ENCODE data around the gene DCC. TPM values are rescaled to one million over a fixed set of nuclear protein-coding genes. Genes with fewer than 3 reads are reported as not detected.

DCC gene
- polyA plus RNA-seq, 1 donor (not counting 4 experiments of a cell fraction or from before 2014, with no cell fraction given), result not detected

GRCh38 chr18:52462853-52463252 is 122.9 kb downstream of the DCC start:
- no peak overlapping the region for H2AFZ ChIP-seq (ENCODE audit: control insufficient read depth, low read length)
- no peak for FAIRE-seq
- H3K9me3 ChIP-seq (ENCODE audit: control insufficient read depth, low read depth, low read length), result peaks cover 2% of the 10 kb centered on the region
- no peak overlapping the region for H3K4me2 ChIP-seq (ENCODE audit: control insufficient read depth, extremely low read depth, insufficient read depth, low read depth, low read length)
- dilution Hi-C loops (cut with MboI; ENCODE audit: extremely low pct_ligation_motif_present, low sequenced_read_pairs), result no loop called here
- H3K4me1 ChIP-seq (ENCODE audit: control insufficient read depth, extremely low read depth, insufficient read depth, low read length), result no peaks in the 10 kb centered on the region
- H4K20me1 ChIP-seq (ENCODE audit: control insufficient read depth, extremely low read depth, insufficient read depth, low read length), result no peaks in the 10 kb centered on the region
- no peak overlapping the region for H3K27ac ChIP-seq (ENCODE audit: control insufficient read depth, insufficient read depth, low read length)
- no peak overlapping the region for H3K9ac ChIP-seq (ENCODE audit: control insufficient read depth, extremely low read depth, insufficient read depth, low read length)
- H3K36me3 ChIP-seq (ENCODE audit: control insufficient read depth in 2 of 2, extremely low read depth in 1 of 2, insufficient read depth in 2 of 2, low read length in 2 of 2), result no peaks in the 10 kb centered on the region
- no peak for DNase-seq (ENCODE audit: low read depth, low spot score)
- no peaks in the 10 kb centered on the region for H3K79me2 ChIP-seq (ENCODE audit: control insufficient read depth, insufficient read depth, low read length)
- no peaks in the 10 kb centered on the region for H3K9me1 ChIP-seq (ENCODE audit: control insufficient read depth, extremely low read depth, insufficient read depth, low read length)
- no peak overlapping the region for H3K4me3 ChIP-seq (ENCODE audit: control insufficient read depth in 2 of 3, extremely low read depth in 1 of 3, insufficient read depth in 2 of 3, low read depth in 1 of 3, low read length in 3 of 3)
- H3K27me3 ChIP-seq (ENCODE audit: control insufficient read depth, extremely low read depth, insufficient read depth, low read length), result no peaks in the 10 kb centered on the region
- no peak for TF ChIP-seq CTCF (optimal IDR thresholded peaks at IDR 0.05 in 1 of 3, IDR thresholded peaks at IDR 0.05 in 1 of 3, conservative IDR thresholded peaks at IDR 0.05 in 1 of 3; ENCODE audit: extremely low read depth in 1 of 3, insufficient read depth in 2 of 3, low read length in 3 of 3)
- TF ChIP-seq EZH2 (IDR thresholded peaks at IDR 0.05; ENCODE audit: low read length), result no peak

- no peak overlapping the region for H2AFZ ChIP-seq (ENCODE audit: control insufficient read depth, low read length)
- dilution Hi-C loops (cut with MboI; ENCODE audit: extremely low pct_ligation_motif_present, low sequenced_read_pairs), result no loop called here
- no peak overlapping the region for H3K4me2 ChIP-seq (ENCODE audit: control insufficient read depth, extremely low read depth, insufficient read depth, low read depth, low read length)
- no peaks in the 10 kb centered on the region for H4K20me1 ChIP-seq (ENCODE audit: control insufficient read depth, extremely low read depth, insufficient read depth, low read length)
- no peak for DNase-seq (ENCODE audit: low read depth, low spot score)
- TF ChIP-seq CTCF (optimal IDR thresholded peaks at IDR 0.05 in 1 of 3, IDR thresholded peaks at IDR 0.05 in 1 of 3, conservative IDR thresholded peaks at IDR 0.05 in 1 of 3; ENCODE audit: extremely low read depth in 1 of 3, insufficient read depth in 2 of 3, low read length in 3 of 3) (no peak), EZH2 (IDR thresholded peaks at IDR 0.05; ENCODE audit: low read length) (no peak)
- H3K9me3 ChIP-seq (ENCODE audit: control insufficient read depth, low read depth, low read length), result peaks cover 2% of the 10 kb centered on the region
- no peaks in the 10 kb centered on the region for H3K36me3 ChIP-seq (ENCODE audit: control insufficient read depth in 2 of 2, extremely low read depth in 1 of 2, insufficient read depth in 2 of 2, low read length in 2 of 2)
- H3K27me3 ChIP-seq (ENCODE audit: control insufficient read depth, extremely low read depth, insufficient read depth, low read length), result no peaks in the 10 kb centered on the region
- H3K9ac ChIP-seq (ENCODE audit: control insufficient read depth, extremely low read depth, insufficient read depth, low read length), result no peak overlapping the region
- no peaks in the 10 kb centered on the region for H3K4me1 ChIP-seq (ENCODE audit: control insufficient read depth, extremely low read depth, insufficient read depth, low read length)
- no peak overlapping the region for H3K27ac ChIP-seq (ENCODE audit: control insufficient read depth, insufficient read depth, low read length)
- H3K4me3 ChIP-seq (ENCODE audit: control insufficient read depth in 2 of 3, extremely low read depth in 1 of 3, insufficient read depth in 2 of 3, low read depth in 1 of 3, low read length in 3 of 3), result no peak overlapping the region
- no peaks in the 10 kb centered on the region for H3K79me2 ChIP-seq (ENCODE audit: control insufficient read depth, insufficient read depth, low read length)
- no peaks in the 10 kb centered on the region for H3K9me1 ChIP-seq (ENCODE audit: control insufficient read depth, extremely low read depth, insufficient read depth, low read length)
- FAIRE-seq, result no peak
Measured at GRCh38 chr18:52465391-52465790, 125.4 kb downstream of the DCC start.

Data from keratinocyte (primary cell).